Stimulated activated CD8-positive, alpha-beta memory T cell treated with anti-CD3 and anti-CD28 coated beads, Interleukin-12 subunit alpha, Interleukin-12 subunit beta, amount 100 ng/mL, for 4 hours (primary cell): Measurements from ENCODE around the gene AGBL3.

Experiments
- DNase-seq: peaks from one replicate; pipeline ENCODE4 v3.0.0-alpha.2; 2020; ENCODE audit warnings: low read depth

Gene AGBL3

DNA sequence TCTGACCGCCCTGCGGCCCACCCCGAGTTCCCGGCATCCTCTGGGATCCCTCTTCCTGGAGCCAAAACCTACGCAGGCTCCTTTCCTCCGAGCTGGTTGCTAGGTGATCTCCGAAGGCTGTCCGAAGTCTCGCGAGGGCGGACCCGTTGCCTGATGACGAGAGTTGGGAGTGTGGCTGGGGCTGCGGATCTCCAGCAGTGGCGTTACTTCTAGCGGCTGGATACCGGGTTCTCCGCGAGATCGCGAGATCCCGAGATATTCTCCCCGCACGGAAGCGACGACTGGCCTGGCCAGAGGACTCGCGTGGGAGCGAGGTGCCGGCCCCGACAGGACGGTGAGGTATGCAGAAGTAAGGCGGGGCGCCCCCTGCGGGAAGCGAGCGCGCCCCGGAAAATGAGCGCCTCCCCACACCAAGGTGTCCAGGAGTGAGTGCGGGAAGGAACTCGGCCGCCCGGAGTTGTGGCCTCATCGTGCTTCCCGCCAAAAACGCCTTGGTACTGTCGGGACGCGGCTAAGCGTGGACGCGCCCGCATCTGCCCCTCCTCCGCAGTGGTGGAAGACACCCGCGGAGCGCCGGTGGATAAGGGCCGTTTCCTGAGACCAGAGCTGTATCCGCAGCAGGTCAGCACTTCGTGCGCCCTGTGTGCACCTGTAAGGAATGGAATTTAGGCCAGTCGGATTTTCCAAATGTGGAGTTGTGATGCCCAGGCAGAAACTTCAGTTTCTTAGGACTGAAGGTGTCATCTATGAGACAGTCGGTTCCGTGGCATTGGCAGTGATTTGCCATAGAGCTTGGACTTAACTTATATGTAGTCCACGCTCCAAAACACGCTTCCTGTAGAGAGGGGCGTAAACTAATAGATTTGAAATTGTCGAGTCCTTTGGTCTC lies at the start of gene AGBL3:
AGBL3 (plus strand) TSS at position 146 of the 889 bp plus-strand sequence. CDS start 1,426 bp downstream, outside the sequence.
- DNase-seq, result peak; percentile 78

DNA sequence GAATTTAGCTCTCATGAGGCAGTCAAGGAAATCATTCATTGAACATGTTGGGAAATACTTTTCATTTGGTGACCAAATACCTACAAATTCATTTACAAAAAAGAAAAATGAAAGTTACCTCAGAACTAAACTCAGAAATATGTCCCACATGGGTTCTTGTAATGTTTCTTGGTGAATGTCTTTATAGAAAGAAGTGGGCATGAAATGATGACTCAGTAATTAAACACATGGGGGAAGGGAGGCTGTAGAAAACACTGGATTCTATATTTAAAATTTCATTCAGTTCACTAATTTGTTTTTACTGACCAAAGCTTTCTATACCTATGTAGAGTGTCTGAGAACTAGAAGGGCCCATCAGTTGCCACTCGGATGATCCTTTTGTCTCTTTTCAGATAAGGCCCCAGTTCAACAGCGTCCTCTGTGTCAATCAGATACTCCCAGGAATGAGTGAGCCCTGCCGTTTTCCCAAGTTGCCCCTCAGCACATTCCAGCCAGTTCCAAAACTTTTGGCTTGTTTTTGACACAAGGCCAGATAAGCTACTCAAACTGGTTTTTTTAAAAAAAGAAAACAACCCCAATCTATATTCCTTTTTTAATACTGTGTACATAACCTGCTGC lies 49.3 kb upstream of the AGBL3 start:
- DNase-seq, result no peak

DNA sequence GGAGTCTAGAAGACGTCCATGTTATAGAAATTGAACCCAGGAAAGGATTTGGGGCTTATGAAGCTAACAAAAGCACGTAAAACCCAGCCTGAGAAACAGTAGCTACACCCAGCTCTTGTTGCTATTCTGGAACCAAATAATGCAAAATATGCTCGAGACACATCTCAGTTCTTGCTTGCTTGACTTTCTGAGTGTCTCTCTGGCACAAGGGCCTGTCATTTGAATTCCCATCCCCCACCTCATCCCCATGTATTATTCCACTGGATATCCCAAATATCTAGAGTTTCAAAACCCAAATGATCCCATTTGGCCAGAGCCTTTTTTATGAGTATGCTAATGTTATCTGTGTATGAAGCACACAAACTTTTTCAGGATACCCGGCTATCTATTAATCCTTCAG lies 48.2 kb upstream of the AGBL3 start:
- no peak for DNase-seq

DNA sequence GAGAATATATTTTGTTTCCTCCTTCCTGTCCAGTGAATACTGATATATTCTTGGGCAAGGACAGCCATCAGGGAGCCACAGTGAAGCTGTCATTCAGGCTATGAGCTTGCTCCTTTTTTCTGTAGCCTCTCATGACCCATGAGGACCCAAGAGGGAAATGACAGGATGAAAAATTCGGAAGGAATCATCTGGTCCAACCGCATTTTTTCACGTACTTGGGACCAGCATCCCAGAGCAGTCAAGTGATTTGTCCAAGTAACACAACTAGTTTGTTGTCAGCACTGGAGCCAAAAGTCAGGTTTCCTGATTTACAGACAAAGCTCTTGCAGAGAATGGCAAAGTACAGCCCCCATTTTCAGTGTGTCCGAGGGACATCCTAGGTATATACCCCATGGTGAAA lies 47.2 kb upstream of the AGBL3 start:
- DNase-seq, result no peak

DNA sequence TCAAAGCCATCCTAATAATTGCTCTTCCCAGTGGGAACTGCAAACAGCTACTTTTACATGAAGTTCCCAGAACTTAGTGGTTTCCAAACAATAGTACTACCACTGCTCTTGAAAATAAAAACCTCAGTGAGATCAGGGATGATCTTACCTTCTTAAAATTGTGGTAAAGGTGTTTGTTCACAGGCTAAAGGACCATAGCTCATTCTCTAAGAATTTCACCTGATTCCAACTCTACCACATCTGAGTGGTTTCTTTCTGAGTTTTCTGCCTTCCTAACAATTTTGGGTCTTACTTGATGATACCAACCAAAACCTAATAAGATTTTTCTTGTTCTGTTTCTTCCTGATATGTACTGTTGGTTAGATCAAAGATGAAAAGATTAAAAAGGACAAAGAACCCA lies 45.6 kb upstream of the AGBL3 start:
- no peak for DNase-seq

DNA sequence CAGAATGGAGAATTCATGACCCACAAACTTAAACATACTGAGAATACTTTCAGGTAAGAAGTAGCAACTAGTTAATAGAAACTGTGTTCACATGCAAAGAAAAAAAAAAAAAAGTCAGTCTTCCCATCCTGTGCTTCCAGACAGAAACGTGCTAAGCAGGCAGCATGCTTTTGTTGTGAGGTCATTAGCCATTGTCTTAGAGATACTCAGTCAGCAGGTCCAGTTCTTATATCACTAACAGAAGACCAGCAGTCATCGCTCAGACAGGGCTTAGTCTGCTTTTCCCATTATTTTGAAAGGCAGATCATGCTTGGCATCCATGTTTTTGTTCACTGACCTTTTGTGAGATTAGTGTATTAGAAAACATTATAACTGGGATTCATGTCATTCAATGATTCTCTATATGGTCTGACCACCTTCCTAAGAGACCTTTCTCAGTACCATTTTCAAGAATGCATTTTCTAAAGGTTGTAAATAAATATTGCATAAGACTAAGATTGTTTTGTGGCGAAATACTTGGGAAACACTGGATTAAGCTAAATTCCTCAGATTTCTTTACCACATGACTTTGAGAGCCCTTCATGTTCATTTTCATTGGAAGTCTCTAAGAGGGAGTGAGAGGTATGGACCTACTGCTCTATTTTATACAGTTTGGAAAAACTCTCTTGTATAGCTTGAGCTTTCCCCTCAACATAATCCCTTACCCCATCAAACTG lies 45.0 kb upstream of the AGBL3 start:
- DNase-seq, result no peak

DNA sequence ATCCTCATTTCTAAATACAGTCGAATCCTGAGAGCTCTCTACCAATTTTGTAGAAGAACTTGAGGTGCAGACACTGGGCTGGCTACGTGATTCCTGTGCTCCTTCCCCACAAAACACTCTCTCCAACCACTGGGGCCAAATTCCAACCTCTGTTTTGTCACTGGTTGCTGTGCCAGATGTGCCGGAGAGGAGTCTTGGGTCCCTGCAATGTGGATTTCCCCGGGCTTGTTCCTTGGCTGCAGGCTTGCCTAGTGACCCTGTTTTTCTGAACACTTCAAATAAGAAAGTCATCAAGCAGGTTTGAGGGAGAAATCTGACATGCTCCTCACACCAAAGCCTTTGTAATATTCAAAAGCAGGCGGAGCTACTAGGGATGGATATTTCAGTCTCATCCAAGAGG lies 44.4 kb upstream of the AGBL3 start:
- no peak for DNase-seq

DNA sequence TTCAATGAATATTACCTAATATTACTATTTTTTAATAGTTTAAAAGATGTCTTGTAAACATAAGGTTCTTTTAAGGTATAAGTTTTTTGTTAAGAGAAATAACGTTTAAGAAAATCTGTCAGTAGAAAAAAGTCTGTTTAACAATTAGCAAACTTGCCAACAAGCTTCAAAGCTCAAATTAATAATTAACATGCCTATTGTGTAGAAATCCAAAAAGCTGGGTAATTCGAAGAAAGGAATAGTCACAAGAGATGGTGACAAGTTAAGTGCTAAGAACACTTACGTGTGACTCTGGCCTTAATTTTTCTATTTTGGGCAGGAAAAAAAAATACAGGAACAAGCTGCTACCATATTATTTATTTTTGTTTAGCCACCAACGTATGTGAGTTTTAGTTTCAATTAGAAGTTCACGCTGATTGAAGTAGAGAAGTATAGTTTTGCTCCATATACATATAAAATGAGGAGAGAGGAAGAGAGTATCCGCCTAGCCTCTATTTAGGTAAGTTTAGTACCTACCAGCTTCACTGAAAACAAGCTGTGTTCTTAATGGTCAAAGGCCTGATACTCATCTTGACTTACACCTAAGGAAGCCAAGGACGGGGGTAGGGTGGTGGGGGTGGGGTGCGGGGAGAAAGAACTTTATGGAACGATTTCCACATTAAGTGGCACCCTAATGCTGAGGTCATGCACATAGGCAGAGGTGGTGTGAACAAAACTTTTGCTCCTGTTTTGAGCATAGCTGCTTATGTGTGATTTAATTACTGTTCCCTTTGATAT lies 43.4 kb upstream of the AGBL3 start:
- DNase-seq, result no peak

DNA sequence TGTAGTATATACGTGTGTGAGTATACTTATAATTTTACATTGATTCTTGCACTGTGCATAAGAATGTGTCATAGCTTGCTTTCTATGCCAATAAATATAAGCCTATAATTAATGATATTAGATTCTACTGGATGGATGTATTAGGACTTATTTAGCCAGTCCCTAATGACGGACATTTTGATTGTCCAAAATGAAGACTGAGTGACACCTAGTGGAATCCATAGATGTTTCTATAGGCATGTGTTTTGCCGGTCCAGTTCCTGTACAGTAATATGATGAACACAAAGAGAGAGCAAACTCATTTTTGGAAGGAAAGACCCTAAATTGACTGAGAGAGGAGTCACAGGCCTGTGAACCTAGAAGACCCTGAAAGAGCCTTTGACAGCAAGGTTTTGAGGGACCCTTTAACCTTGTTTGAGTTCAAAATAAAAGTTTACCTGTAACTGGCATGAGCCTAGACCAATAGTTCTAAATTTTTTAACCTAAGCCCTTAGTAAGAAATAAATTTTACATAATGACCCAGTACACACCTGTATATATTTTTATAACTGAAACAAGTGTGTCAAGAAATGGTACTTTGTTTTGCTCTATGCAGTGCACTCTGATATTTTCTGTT lies 42.4 kb upstream of the AGBL3 start:
- DNase-seq, result no peak

DNA sequence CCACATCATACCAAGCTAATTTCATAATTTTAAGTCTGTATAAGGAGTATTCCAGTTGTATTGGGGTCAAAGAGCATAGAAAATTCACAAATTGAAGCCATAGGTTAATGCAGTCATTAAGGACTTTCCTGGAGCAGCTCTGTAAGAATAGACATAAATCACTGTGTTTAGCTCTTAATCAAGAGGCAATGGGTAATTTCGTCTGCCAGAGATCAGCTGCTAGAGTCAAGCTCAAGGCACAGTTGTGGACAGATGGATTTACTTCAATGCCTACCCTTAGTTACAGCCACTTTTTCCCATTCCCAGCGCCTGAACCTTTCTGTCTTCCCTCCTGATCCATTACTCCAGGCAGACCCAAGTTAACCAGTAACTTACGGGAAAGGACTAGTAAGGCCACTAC lies 40.6 kb upstream of the AGBL3 start:
- DNase-seq, result no peak

DNA sequence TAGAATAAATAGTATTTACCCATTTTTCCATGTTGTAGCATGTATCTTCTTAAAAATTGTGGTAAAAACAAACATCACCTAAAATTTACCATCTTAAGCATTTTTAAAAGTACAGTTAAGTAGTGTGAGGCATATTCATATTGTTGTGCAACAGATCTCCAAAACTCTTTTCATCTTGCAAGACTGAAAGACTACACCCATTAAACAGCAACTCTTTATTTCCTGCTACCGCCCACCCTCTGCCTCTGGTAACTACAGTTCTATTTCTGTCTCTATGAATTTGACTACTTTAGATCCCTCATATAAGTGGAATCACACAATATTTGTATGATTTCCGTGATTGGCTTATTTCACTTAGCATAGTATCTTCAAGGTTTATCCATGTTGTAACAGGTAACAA lies 40.0 kb upstream of the AGBL3 start:
- DNase-seq, result no peak

DNA sequence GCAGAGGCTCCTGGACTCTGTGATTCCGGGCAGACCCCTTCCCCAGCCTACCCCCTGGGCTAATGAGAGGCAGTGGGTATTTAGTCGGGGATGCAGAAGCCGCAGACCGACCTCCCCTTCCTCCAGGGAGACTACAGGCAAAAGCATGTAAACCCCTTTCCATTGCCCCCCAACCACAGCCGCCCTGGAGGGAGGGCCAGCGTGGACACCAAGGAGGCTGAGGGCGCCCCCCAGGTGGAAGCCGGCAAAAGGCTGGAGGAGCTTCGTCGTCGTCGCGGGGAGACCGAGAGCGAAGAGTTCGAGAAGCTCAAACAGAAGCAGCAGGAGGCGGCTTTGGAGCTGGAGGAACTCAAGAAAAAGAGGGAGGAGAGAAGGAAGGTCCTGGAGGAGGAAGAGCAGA lies 39.0 kb upstream of the AGBL3 start:
- no peak for DNase-seq

DNA sequence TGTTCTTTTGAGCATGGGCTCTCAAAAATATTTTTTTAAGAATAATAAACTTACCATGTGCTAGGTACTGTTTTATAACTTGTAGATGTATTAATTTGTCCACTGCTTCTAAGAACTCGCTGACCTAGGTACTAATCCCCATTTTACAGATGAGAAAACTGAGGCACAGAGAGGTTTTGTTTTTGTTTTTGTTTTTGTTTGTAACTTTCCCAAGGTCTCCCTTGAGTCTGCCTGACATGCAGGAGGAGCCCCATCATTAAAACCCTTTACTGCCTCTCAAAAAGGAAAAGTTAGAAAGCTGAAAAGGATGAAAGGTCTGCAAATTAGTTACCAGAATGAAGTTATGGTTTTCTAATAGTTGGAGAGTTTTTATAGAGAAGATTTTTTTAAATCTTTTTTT lies 38.5 kb upstream of the AGBL3 start:
- no peak for DNase-seq

DNA sequence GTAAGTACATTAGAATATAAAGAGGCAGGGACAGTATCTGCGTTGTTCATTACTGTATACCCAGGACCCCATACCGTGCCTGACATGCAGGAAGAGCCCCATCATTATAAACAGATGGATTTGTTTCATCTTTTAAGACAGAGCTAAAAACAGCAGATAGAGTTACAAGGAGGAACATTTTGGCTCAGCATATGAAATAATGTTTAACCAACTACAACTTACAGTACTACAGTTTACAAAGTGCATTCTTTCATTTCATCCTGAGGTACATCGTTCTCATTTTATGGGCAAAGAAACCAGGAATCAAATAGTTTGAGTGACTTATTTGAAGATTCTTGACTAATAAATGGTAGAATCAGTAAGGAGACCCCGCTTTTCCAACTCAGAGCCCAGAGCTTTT lies 38.1 kb upstream of the AGBL3 start:
- DNase-seq, result no peak

DNA sequence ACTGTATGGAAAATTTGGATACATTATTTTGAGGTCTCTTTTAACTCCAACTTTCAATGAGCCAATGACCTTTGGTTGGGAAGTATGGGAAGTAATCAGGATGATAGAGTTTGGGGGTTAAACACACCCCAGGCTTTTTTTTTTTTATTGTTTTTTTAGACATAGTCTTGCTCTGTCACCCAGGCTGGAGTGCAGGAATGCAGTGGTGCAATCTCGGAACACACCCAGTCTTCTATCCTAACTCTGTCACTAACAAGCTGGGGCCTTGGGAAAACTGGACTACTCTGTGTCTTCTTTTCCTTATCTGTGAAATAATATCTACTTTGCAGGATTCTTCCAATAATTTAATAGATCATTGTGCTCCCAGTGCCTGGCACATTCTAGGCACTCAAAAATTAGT lies 37.6 kb upstream of the AGBL3 start:
- DNase-seq, result no peak

DNA sequence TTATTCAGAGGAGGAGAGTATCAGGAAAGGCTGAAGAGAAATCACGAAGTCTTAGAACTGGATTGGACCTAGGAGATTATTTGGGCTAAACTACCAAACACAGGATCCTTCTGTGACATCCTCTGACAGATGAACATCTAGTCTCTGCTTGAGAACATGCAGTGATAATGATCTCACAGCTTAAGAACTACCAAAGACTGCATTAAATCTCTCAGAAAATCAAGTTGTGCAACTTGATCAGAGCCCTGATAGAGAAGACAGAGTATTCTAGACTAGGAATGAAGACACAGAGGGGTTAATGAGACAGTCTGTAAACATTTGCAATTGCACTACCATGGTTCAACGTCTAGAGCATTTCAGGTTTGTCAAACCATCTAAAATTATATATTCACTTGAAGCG lies 37.1 kb upstream of the AGBL3 start:
- DNase-seq, result no peak

DNA sequence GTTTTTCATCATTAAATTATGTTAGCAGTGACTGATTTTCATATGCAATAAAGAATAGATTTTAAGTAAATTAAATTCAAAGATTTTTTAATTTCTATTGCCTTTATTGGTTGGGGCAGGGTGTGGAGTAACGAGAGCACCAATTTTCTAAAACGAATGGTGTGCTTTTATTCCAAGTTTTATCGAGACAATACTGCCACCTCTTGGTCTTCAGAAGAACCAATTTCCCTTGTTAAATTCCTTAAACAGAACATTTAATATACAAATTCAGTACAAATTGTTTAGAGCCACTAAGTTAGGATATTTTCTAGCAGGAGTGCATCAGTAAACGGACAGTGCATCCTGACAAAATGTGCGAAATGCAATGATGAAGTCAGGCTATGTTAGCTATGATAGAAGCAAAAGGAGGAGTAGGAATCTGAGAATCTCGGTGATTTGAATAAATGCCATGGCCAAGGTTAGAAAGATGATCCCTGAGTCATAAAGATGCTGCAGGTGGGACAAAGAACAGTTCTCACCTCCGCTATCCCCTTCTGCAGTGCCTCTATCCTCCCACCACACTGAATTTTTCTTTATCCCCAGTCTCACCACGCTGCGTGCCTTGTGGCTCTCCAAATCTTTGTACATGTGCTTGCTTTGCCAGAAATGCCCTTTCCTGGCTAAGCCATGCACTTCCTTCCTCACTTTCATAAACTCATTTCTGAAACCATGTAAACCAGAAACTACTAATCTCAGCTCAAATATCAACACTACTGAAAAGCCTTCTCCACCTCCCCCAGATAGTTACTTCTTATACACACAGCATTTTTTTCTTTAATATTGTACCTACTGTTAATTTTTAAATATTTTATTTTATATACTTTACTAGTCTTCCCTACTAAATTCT lies 31.9 kb upstream of the AGBL3 start:
- DNase-seq, result no peak

DNA sequence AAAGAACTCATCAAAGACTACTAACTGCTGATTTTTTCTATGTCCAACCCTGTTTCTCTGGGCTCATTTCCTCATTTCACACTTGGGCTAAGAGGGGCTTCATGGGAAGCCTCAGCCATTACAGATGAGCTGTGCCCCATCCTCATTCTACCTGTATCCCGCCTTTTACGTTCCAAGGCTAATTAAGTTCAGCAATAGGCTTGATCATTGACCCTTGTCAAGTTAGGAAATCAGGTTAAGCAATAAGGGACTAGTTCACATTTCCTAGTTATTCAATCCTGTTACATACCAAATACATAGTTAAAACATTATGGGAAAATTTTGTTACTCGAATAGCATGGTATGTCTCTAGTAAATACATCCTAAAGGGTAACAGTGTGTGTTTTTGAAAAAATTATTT lies 29.3 kb upstream of the AGBL3 start:
- DNase-seq, result no peak

DNA sequence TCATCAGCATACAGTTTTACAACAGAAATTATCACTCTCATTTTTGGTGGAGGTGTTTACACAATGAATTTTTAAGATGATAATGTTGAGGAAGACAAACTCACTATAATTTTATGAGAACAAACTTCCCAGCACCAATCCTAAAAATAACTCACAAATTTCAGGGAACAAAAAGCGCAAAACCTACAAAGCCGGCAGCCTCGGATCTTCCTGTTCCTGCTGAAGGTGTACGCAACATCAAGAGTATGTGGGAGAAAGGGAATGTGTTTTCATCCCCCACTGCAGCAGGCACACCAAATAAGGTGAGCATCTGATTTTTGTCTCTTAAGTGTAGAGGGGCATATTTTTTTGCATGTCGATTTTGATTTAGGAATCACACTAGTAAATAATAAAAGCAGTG lies 26.5 kb upstream of the AGBL3 start:
- DNase-seq, result no peak

DNA sequence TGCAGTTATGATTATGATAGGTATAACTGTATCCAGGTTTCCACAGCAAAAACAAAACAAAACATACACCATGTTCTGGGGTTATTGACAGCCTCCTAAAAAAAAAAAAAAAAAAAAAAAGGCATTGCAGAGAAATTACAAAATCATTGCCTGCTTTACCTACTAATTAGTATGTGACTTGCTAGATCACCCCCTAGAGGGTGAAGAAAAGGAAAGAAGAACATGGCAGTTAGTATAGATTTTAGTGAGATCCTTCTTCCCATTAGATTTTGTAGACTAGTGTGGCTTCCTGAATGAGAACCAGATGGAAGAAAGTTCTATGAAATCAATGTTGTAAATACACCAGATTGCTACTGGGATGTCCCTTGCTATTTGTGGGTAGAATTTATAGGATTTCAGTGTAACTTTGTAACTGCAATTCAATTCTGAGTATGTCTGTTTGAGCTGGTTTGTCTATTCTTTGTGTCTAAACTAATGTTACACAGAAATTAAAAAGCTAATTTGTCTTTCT lies 24.0 kb upstream of the AGBL3 start:
- DNase-seq, result no peak

DNA sequence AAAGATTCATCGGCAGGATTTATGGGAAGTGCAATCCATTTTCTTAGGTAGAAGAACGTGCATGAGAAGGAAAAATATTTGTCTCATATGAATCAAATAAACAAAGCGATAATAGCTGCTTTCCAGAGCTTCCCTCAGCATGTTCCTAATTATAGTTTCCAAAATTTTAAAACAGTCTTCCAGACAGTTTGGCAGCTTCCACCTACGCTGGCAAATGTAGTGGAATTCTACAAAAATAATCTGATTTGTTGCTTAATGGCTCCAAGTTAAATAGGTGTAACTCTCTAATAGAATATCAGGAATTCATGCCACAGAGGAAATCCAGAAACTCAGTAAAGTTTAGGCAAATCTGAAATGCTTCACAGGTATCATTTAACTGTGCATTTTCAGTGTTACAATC lies 23.3 kb upstream of the AGBL3 start:
- DNase-seq, result no peak
